ENCODE data around the gene CLDN5. TPM values are rescaled to one million over a fixed set of nuclear protein-coding genes. Genes with fewer than 3 reads are reported as not detected.
A peak's percentile ranks its signal among the peaks of the same experiment; 100 is the strongest.

The CLDN5 gene
- total and polyA plus RNA-seq, 11 donors = 16.8 to 79.0 (median 38.1) TPM

GRCh38 chr22:19506212-19506611 lies 18.0 kb downstream of the CLDN5 start:
- TF ChIP-seq POLR2A (IDR thresholded peaks at IDR 0.05) (no peak), CTCF (IDR thresholded peaks at IDR 0.05) (no peak)
- no peaks in the 10 kb centered on the region for H3K4me1 ChIP-seq
- no peak for DNase-seq
- WGBS, 4 donors = 85 to 92% (median 88%) methylated on average over 10 of the region's 10 CpGs
- H3K36me3 ChIP-seq = no peaks in the 10 kb centered on the region
- ATAC-seq = peak in 1 of 4 donors; percentile 18
- H3K4me3 ChIP-seq = no peak overlapping the region
- no peaks in the 10 kb centered on the region for H3K27me3 ChIP-seq
- intact Hi-C loops (cut with DNase I) = no loop called here
- no peaks in the 10 kb centered on the region for H3K9me3 ChIP-seq
- no peak overlapping the region for H3K27ac ChIP-seq

- 94 to 97% (median 95%) methylated on average over 5 of the region's 5 CpGs for WGBS, 4 donors
- intact Hi-C loops (cut with DNase I) = no loop called here
- no peaks in the 10 kb centered on the region for H3K27me3 ChIP-seq
- TF ChIP-seq CTCF (IDR thresholded peaks at IDR 0.05) = no peak
- no peak for TF ChIP-seq POLR2A (IDR thresholded peaks at IDR 0.05)
- H3K4me3 ChIP-seq = no peak overlapping the region
- ATAC-seq (no peak), DNase-seq (no peak)
- H3K9me3 ChIP-seq = no peaks in the 10 kb centered on the region
- no peak overlapping the region for H3K27ac ChIP-seq
- H3K4me1 ChIP-seq = no peaks in the 10 kb centered on the region
- H3K36me3 ChIP-seq = no peaks in the 10 kb centered on the region
Observed at GRCh38 chr22:19505735-19506126, 18.5 kb downstream of the CLDN5 start.

- WGBS, 4 donors = 90 to 96% (median 93%) methylated on average over 18 of the region's 18 CpGs
- TF ChIP-seq POLR2A (IDR thresholded peaks at IDR 0.05) = no peak
- TF ChIP-seq CTCF (IDR thresholded peaks at IDR 0.05) = no peak
- no peak overlapping the region for H3K27ac ChIP-seq
- intact Hi-C loops (cut with DNase I) = no loop called here
- H3K4me3 ChIP-seq = no peak overlapping the region
- ATAC-seq = no peak
- no peaks in the 10 kb centered on the region for H3K36me3 ChIP-seq
- DNase-seq = no peak
- no peaks in the 10 kb centered on the region for H3K9me3 ChIP-seq
- no peaks in the 10 kb centered on the region for H3K27me3 ChIP-seq
- H3K4me1 ChIP-seq = no peaks in the 10 kb centered on the region
Observed at GRCh38 chr22:19504900-19505734, 19.1 kb downstream of the CLDN5 start.

GRCh38 chr22:19503869-19504268 lies 20.3 kb downstream of the CLDN5 start:
- TF ChIP-seq POLR2A (IDR thresholded peaks at IDR 0.05) (no peak), CTCF (IDR thresholded peaks at IDR 0.05) (no peak)
- no peak overlapping the region for H3K27ac ChIP-seq
- WGBS, 4 donors = 92 to 95% (median 92%) methylated on average over 9 of the region's 9 CpGs
- no peaks in the 10 kb centered on the region for H3K27me3 ChIP-seq
- H3K36me3 ChIP-seq = no peaks in the 10 kb centered on the region
- intact Hi-C loops (cut with DNase I) = no loop called here
- no peaks in the 10 kb centered on the region for H3K4me1 ChIP-seq
- no peak for DNase-seq
- H3K4me3 ChIP-seq = no peak overlapping the region
- no peaks in the 10 kb centered on the region for H3K9me3 ChIP-seq
- ATAC-seq = no peak

All from heart left ventricle (tissue), 16 donors.